ENCODE results near the gene MED8.

- TF ChIP-seq POLR2A (IDR thresholded peaks at IDR 0.05; ENCODE audit: low read depth, low read length) (no peak), MXI1 (IDR thresholded peaks at IDR 0.05; ENCODE audit: borderline replicate concordance, low read depth, low read length) (no peak), CTCF (conservative IDR thresholded peaks at IDR 0.05; ENCODE audit: low read depth, low read length) (no peak), RAD21 (IDR thresholded peaks at IDR 0.05; ENCODE audit: low read length) (no peak), MAZ (IDR thresholded peaks at IDR 0.05; ENCODE audit: borderline replicate concordance, low read depth, low read length) (no peak), SMC3 (IDR thresholded peaks at IDR 0.05; ENCODE audit: low read depth, low read length) (no peak)
- TF ChIP-seq, protein P1, sequence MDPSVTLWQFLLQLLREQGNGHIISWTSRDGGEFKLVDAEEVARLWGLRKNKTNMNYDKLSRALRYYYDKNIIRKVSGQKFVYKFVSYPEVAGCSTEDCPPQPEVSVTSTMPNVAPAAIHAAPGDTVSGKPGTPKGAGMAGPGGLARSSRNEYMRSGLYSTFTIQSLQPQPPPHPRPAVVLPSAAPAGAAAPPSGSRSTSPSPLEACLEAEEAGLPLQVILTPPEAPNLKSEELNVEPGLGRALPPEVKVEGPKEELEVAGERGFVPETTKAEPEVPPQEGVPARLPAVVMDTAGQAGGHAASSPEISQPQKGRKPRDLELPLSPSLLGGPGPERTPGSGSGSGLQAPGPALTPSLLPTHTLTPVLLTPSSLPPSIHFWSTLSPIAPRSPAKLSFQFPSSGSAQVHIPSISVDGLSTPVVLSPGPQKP (IDR thresholded peaks at IDR 0.05; ENCODE audit: borderline replicate concordance, low read depth, low read length), result no peak
These were observed 42.7 kb upstream of the MED8 start for GRCh38 chr1:43432171-43432860.

All from IMR-90 (cell line).